Ascending aorta (tissue), 2 donors: Measurements from ENCODE around the gene EFNA3. TPM values are rescaled to one million over a fixed set of nuclear protein-coding genes. Genes with fewer than 3 reads are reported as not detected.

Experiments used
- DNase-seq, 2 donors: peaks; one replicate each; pipeline ENCODE4 v3.0.0-alpha.2; 2019; ENCODE audit warnings: low spot score in 2 of 2
- H3K27ac ChIP-seq, 2 donors: fragments of 200-600 bp; sonication (generic); one replicate each; pipeline ENCODE4 v1.5.1; 2016 to 2017; ENCODE audit warnings: mild to moderate bottlenecking in 1 of 2
- H3K27me3 ChIP-seq: fragments of 200-600 bp; sonication (generic); one replicate; pipeline ENCODE4 v1.5.1; 2017
- H3K36me3 ChIP-seq, 2 donors: fragments of 200-600 bp; sonication (generic); one replicate each; pipeline ENCODE4 v1.5.1; 2016
- H3K4me1 ChIP-seq, 2 donors: fragments of 200-600 bp; sonication (generic); one replicate each; pipeline ENCODE4 v1.5.1; 2016 to 2017; ENCODE audit warnings: mild to moderate bottlenecking in 1 of 2
- H3K4me3 ChIP-seq, 2 donors: fragments of 200-600 bp; sonication (generic); one replicate each; pipeline ENCODE4 v1.5.1; 2016 to 2017; ENCODE audit warnings: mild to moderate bottlenecking in 1 of 2
- H3K9me3 ChIP-seq, 2 donors: fragments of 200-600 bp; sonication (generic); one replicate each; pipeline ENCODE4 v1.5.1; 2016
- intact Hi-C: fragments of 100-400 bp; cut with DNase I; formaldehyde crosslinking; loops from one replicate; pipeline ENCODE4 v1.15.1; 2023
- total RNA-seq: library from RNA; depleted of rRNA; stranded (reverse); fragments of >200 nt; gene quantifications from one replicate; pipeline ENCODE4 v1.1.0, GENCODE V29; 2016
- TF ChIP-seq, protein P1 (sequence below), 3 experiments: fragments of 200-600 bp in 2 of 3; fragments of 450-650 bp in 1 of 3; sonication (generic) in 2 of 3; IDR thresholded peaks; one replicate each; pipeline ENCODE4 v1.5.1; 2016 to 2019; ENCODE audit warnings: antibody characterized with exemption in 3 of 3, mild to moderate bottlenecking in 1 of 3, moderate library complexity in 1 of 3

EFNA3 gene
- total RNA-seq, 1 donor from 2014 or later, result 1.5 TPM

GRCh38 chr1:155084722-155085503 is 6.3 kb downstream of the EFNA3 start:
- Histone ChIP-seq H3K27me3 (peaks cover 40% of the 10 kb centered on the region), H3K36me3 (no peaks in the 10 kb centered on the region), H3K4me3 (peak overlapping the region; percentile 66 to 81), H3K4me1 (peaks cover 24 to 33% of the 10 kb centered on the region in 2 donors), H3K27ac (peak overlapping the region; percentile 79 to 83), H3K9me3 (no peaks in the 10 kb centered on the region)
- DNase-seq, result peak; percentile 77 to 96
- TF ChIP-seq, protein P1, sequence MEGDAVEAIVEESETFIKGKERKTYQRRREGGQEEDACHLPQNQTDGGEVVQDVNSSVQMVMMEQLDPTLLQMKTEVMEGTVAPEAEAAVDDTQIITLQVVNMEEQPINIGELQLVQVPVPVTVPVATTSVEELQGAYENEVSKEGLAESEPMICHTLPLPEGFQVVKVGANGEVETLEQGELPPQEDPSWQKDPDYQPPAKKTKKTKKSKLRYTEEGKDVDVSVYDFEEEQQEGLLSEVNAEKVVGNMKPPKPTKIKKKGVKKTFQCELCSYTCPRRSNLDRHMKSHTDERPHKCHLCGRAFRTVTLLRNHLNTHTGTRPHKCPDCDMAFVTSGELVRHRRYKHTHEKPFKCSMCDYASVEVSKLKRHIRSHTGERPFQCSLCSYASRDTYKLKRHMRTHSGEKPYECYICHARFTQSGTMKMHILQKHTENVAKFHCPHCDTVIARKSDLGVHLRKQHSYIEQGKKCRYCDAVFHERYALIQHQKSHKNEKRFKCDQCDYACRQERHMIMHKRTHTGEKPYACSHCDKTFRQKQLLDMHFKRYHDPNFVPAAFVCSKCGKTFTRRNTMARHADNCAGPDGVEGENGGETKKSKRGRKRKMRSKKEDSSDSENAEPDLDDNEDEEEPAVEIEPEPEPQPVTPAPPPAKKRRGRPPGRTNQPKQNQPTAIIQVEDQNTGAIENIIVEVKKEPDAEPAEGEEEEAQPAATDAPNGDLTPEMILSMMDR (IDR thresholded peaks at IDR 0.05), result peak; percentile 93 to 98 (median 94)
- intact Hi-C loops, result loop anchor here (1.0 to 2.0 kb wide), 5 partner anchors 22 to 526 kb away; partner anchors contain the start of genes ADAM15, EFNA4 and UBE2Q1

DNA sequence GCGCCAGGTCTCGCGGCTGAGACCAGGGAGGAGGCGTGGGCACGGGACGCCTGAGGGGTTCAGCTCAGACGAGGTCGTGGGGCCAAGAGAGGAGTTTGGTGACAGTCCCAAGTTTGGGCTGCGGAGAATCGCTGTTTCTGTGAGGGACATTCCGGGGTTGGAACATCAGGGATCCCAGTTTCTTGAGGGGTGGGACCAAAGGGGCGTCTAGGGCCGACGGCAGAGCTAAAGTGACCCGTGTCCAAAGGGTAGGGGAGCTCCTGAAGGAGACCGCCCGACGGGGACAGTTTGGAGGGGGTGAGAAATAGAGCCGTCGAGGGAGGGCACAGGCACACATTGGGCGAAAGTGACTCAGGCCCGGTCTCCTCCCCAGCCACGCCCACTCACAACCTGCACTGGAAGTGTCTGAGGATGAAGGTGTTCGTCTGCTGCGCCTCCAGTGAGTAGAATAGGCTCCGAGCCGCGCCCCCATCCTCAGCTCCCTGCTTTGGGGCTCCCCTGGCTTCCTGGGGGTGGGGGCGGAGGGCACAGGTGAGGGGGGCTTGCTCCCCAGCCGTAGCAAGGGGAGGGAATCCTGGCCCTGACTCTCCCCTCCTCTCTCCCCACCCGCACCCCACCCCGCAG is 7.0 kb downstream of the EFNA3 start:
- intact Hi-C loops, result loop anchor here (1.0 to 2.0 kb wide), 4 partner anchors 22 to 527 kb away; partner anchors contain the start of genes ADAM15, EFNA4 and UBE2Q1
- peak; percentile 56 to 88 for DNase-seq
- Histone ChIP-seq H3K4me3 (peak overlapping the region; percentile 66 to 81), H3K9me3 (no peaks in the 10 kb centered on the region), H3K27ac (peak overlapping the region; percentile 79 to 83), H3K27me3 (peaks cover 34% of the 10 kb centered on the region), H3K4me1 (peaks cover 18 to 26% of the 10 kb centered on the region in 2 donors), H3K36me3 (no peaks in the 10 kb centered on the region)
- TF ChIP-seq, protein P1 (IDR thresholded peaks at IDR 0.05), result no peak

DNA sequence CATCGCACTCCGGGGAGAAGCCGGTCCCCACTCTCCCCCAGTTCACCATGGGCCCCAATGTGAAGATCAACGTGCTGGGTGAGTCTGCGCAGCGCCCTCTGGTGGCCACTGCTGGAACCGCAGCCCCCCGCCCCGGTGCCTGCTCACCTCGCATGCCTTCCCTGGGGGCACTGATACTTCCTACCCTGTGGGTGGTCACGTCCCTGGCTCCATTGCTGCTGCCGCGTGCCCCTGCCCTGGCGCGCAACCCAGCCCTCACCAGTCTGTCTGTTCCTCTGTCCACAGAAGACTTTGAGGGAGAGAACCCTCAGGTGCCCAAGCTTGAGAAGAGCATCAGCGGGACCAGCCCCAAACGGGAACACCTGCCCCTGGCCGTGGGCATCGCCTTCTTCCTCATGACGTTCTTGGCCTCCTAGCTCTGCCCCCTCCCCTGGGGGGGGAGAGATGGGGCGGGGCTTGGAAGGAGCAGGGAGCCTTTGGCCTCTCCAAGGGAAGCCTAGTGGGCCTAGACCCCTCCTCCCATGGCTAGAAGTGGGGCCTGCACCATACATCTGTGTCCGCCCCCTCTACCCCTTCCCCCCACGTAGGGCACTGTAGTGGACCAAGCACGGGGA is 7.6 kb downstream of the EFNA3 start:
- Histone ChIP-seq H3K4me3 (peak overlapping the region; percentile 66 to 81), H3K27ac (no peak overlapping the region), H3K9me3 (no peaks in the 10 kb centered on the region), H3K4me1 (peaks cover 13 to 20% of the 10 kb centered on the region in 2 donors), H3K36me3 (no peaks in the 10 kb centered on the region), H3K27me3 (peaks cover 28% of the 10 kb centered on the region)
- intact Hi-C loops, result no loop called here
- TF ChIP-seq, protein P1 (IDR thresholded peaks at IDR 0.05), result peak; percentile 91 to 100 (median 99)
- DNase-seq, result peak in 1 of 2 donors; percentile 87

GRCh38 chr1:155086856-155087535 is 8.4 kb downstream of the EFNA3 start:
- Histone ChIP-seq H3K4me3 (no peak overlapping the region), H3K4me1 (peaks cover 10 to 12% of the 10 kb centered on the region in 2 donors), H3K9me3 (no peaks in the 10 kb centered on the region), H3K27me3 (peaks cover 22% of the 10 kb centered on the region), H3K27ac (no peak overlapping the region), H3K36me3 (no peaks in the 10 kb centered on the region)
- DNase-seq, result no peak
- TF ChIP-seq, protein P1 (IDR thresholded peaks at IDR 0.05), result no peak
- intact Hi-C loops, result no loop called here
